Liver (tissue), 3 donors: ENCODE results near the gene CDX1.

ENCODE experiments used
- FOXA1 ChIP-seq: IDR thresholded peaks from 2 replicates; pipeline ENCODE4 v1.6.1; 2016; ENCODE audit warnings: antibody characterized with exemption
- GABPA ChIP-seq, 2 donors: IDR thresholded peaks in 1 of 2; conservative IDR thresholded peaks in 1 of 2; 2 replicates each; pipeline ENCODE4 v1.6.1; 2016; ENCODE audit warnings: antibody characterized with exemption in 2 of 2, mild to moderate bottlenecking in 1 of 2, moderate library complexity in 1 of 2
- HNF4A ChIP-seq, 2 donors: conservative IDR thresholded peaks; 2 replicates each; pipeline ENCODE4 v1.6.1; 2016; ENCODE audit warnings: antibody characterized with exemption in 2 of 2, mild to moderate bottlenecking in 2 of 2
- JUND ChIP-seq, 2 donors: IDR thresholded peaks; 2 replicates each; pipeline ENCODE4 v1.6.1; 2016; ENCODE audit warnings: antibody characterized with exemption in 2 of 2
- NR2F2 ChIP-seq: IDR thresholded peaks from 2 replicates; pipeline ENCODE4 v1.6.1; 2016; ENCODE audit warnings: antibody characterized with exemption
- RAD21 ChIP-seq, 2 donors: IDR thresholded peaks; 2 replicates each; pipeline ENCODE4 v1.6.1; 2016; ENCODE audit warnings: antibody characterized with exemption in 2 of 2, mild to moderate bottlenecking in 2 of 2
- SP1 ChIP-seq: IDR thresholded peaks from 2 replicates; pipeline ENCODE4 v1.6.1; 2018; ENCODE audit warnings: antibody characterized with exemption, mild to moderate bottlenecking
- TAF1 ChIP-seq: conservative IDR thresholded peaks from 2 replicates; pipeline ENCODE4 v1.6.1; 2016; ENCODE audit warnings: antibody characterized with exemption, mild to moderate bottlenecking
- TF ChIP-seq, protein P1 (sequence below): fragments of 150-350 bp; IDR thresholded peaks from 2 replicates; pipeline ENCODE4 v1.5.1; 2017; ENCODE audit warnings: improper control_type of control experiment, low read depth, low read length; ENCODE audit not compliant: missing input control
- TF ChIP-seq, protein P2 (sequence below): IDR thresholded peaks from 2 replicates; pipeline ENCODE4 v1.6.1; 2016; ENCODE audit warnings: antibody characterized with exemption
- TF ChIP-seq, protein P3 (sequence below): IDR thresholded peaks from 2 replicates; pipeline ENCODE4 v1.6.1; 2016; ENCODE audit warnings: antibody characterized with exemption
- TF ChIP-seq, protein P4 (sequence below): IDR thresholded peaks from 2 replicates; pipeline ENCODE4 v1.6.1; 2016; ENCODE audit warnings: antibody characterized with exemption, mild to moderate bottlenecking
- donor health status: healthy.
- donor health status: healthy.

DNA sequence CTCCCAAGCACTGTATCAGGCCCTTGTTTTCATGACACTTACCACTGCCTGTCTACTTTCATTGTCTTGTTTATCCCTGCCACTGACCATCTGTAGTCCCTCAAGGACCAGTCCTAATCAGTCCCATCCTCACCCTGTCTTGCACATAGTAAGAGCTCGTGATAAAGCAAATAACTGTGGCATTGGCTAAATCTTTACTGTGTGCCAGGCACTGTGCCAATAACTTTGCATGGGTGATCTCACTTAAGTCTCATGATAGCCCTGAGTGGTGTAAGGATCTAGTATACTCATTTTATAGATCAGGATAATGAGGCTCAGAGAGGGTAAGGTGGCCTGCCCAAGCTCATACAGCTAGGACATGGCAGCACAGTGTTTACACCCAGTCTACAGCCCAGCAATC lies 5.6 kb downstream of the CDX1 start:
- TF ChIP-seq, protein P1, sequence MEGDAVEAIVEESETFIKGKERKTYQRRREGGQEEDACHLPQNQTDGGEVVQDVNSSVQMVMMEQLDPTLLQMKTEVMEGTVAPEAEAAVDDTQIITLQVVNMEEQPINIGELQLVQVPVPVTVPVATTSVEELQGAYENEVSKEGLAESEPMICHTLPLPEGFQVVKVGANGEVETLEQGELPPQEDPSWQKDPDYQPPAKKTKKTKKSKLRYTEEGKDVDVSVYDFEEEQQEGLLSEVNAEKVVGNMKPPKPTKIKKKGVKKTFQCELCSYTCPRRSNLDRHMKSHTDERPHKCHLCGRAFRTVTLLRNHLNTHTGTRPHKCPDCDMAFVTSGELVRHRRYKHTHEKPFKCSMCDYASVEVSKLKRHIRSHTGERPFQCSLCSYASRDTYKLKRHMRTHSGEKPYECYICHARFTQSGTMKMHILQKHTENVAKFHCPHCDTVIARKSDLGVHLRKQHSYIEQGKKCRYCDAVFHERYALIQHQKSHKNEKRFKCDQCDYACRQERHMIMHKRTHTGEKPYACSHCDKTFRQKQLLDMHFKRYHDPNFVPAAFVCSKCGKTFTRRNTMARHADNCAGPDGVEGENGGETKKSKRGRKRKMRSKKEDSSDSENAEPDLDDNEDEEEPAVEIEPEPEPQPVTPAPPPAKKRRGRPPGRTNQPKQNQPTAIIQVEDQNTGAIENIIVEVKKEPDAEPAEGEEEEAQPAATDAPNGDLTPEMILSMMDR = no peak
- TF ChIP-seq, protein P2, sequence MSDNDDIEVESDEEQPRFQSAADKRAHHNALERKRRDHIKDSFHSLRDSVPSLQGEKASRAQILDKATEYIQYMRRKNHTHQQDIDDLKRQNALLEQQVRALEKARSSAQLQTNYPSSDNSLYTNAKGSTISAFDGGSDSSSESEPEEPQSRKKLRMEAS = no peak
- TF ChIP-seq, protein P3, sequence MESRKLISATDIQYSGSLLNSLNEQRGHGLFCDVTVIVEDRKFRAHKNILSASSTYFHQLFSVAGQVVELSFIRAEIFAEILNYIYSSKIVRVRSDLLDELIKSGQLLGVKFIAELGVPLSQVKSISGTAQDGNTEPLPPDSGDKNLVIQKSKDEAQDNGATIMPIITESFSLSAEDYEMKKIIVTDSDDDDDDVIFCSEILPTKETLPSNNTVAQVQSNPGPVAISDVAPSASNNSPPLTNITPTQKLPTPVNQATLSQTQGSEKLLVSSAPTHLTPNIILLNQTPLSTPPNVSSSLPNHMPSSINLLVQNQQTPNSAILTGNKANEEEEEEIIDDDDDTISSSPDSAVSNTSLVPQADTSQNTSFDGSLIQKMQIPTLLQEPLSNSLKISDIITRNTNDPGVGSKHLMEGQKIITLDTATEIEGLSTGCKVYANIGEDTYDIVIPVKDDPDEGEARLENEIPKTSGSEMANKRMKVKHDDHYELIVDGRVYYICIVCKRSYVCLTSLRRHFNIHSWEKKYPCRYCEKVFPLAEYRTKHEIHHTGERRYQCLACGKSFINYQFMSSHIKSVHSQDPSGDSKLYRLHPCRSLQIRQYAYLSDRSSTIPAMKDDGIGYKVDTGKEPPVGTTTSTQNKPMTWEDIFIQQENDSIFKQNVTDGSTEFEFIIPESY = no peak
- TF ChIP-seq SP1 (no peak), TAF1 (no peak), RAD21 (IDR thresholded peaks at IDR 0.05) (no peak), NR2F2 (no peak), FOXA1 (no peak), HNF4A (conservative IDR thresholded peaks at IDR 0.05) (no peak), JUND (IDR thresholded peaks at IDR 0.05) (no peak), GABPA (IDR thresholded peaks at IDR 0.05 in 1 of 2, conservative IDR thresholded peaks at IDR 0.05 in 1 of 2) (no peak)
- TF ChIP-seq, protein P4, sequence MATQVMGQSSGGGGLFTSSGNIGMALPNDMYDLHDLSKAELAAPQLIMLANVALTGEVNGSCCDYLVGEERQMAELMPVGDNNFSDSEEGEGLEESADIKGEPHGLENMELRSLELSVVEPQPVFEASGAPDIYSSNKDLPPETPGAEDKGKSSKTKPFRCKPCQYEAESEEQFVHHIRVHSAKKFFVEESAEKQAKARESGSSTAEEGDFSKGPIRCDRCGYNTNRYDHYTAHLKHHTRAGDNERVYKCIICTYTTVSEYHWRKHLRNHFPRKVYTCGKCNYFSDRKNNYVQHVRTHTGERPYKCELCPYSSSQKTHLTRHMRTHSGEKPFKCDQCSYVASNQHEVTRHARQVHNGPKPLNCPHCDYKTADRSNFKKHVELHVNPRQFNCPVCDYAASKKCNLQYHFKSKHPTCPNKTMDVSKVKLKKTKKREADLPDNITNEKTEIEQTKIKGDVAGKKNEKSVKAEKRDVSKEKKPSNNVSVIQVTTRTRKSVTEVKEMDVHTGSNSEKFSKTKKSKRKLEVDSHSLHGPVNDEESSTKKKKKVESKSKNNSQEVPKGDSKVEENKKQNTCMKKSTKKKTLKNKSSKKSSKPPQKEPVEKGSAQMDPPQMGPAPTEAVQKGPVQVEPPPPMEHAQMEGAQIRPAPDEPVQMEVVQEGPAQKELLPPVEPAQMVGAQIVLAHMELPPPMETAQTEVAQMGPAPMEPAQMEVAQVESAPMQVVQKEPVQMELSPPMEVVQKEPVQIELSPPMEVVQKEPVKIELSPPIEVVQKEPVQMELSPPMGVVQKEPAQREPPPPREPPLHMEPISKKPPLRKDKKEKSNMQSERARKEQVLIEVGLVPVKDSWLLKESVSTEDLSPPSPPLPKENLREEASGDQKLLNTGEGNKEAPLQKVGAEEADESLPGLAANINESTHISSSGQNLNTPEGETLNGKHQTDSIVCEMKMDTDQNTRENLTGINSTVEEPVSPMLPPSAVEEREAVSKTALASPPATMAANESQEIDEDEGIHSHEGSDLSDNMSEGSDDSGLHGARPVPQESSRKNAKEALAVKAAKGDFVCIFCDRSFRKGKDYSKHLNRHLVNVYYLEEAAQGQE = no peak
